Body of pancreas (tissue), 4 donors: Measurements from ENCODE around the gene CSNK1E.

Experiments used
- CTCF ChIP-seq, 7 experiments: fragments of 450-650 bp in 4 of 7; fragments of 200-600 bp in 3 of 7; sonication (generic) in 3 of 7; IDR thresholded peaks; one replicate each; pipeline ENCODE4 v1.5.1; 2016 to 2019; ENCODE audit warnings: antibody characterized with exemption in 7 of 7
- POLR2A ChIP-seq, 3 donors: fragments of 450-650 bp; IDR thresholded peaks; one replicate each; pipeline ENCODE4 v1.6.1; 2016; ENCODE audit warnings: antibody characterized with exemption in 3 of 3, mild to moderate bottlenecking in 2 of 3

GRCh38 chr22:38310518-38311322 lies 6.5 kb downstream of the CSNK1E start:
- TF ChIP-seq CTCF (IDR thresholded peaks at IDR 0.05) = no peak
- TF ChIP-seq POLR2A (IDR thresholded peaks at IDR 0.05) = no peak
